ENCODE measurements around the gene PARD3. TPM values are rescaled to one million over a fixed set of nuclear protein-coding genes. Genes with fewer than 3 reads are reported as not detected.
"Not testable (repeated sequence)": the region's sequence is repeated elsewhere in the genome, so short reads cannot be mapped to it uniquely, and the experiment has no call there.

The PARD3 gene
- total and polyA plus RNA-seq, 2 donors from 2014 or later = 21.1 to 47.5 TPM

- TF ChIP-seq CTCF (IDR thresholded peaks at IDR 0.05; ENCODE audit: borderline replicate concordance, extremely low read depth, insufficient read depth) = no peak
- intact Hi-C loops (cut with DNase I) = no loop called here
- no peaks in the 10 kb centered on the region for H3K9me3 ChIP-seq (ENCODE audit: control insufficient read depth in 2 of 3, insufficient read depth in 1 of 3, low read length in 3 of 3)
- no peak overlapping the region for H3K27ac ChIP-seq (ENCODE audit: low read depth in 2 of 2, low read length in 2 of 2)
- H3K36me3 ChIP-seq (ENCODE audit: control insufficient read depth in 2 of 3, insufficient read depth in 3 of 3, low read length in 3 of 3) = no peaks in the 10 kb centered on the region
- no peaks in the 10 kb centered on the region for H3K27me3 ChIP-seq (ENCODE audit: control insufficient read depth, insufficient read depth, low read length)
- H3K4me1 ChIP-seq (ENCODE audit: control insufficient read depth in 2 of 3, insufficient read depth in 2 of 3, low read depth in 1 of 3, low read length in 3 of 3) = no peaks in the 10 kb centered on the region
- no peak for DNase-seq
- H3K9ac ChIP-seq (ENCODE audit: low read length in 3 of 3) = no peak overlapping the region
- no peak overlapping the region for H3K4me3 ChIP-seq (ENCODE audit: low read length in 3 of 3)
- no peak for FAIRE-seq
These were observed 370.6 kb downstream of the PARD3 start for GRCh38 chr10:34444223-34445183.

- H3K27me3 ChIP-seq (ENCODE audit: control insufficient read depth, insufficient read depth, low read length); H3K36me3 ChIP-seq (ENCODE audit: control insufficient read depth in 2 of 3, insufficient read depth in 3 of 3, low read length in 3 of 3); H3K27ac ChIP-seq (ENCODE audit: low read depth in 2 of 2, low read length in 2 of 2); H3K9me3 ChIP-seq (ENCODE audit: control insufficient read depth in 2 of 3, insufficient read depth in 1 of 3, low read length in 3 of 3); H3K4me1 ChIP-seq (ENCODE audit: control insufficient read depth in 2 of 3, insufficient read depth in 2 of 3, low read depth in 1 of 3, low read length in 3 of 3); H3K4me3 ChIP-seq (ENCODE audit: low read length in 3 of 3); intact Hi-C loops (cut with DNase I); H3K9ac ChIP-seq (ENCODE audit: low read length in 3 of 3); FAIRE-seq; DNase-seq: not testable (repeated sequence)
These were observed 375.7 kb downstream of the PARD3 start for GRCh38 chr10:34439386-34439785.

- Histone ChIP-seq H3K9ac (ENCODE audit: low read length in 3 of 3) (no peak overlapping the region), H3K27me3 (ENCODE audit: control insufficient read depth, insufficient read depth, low read length) (no peaks in the 10 kb centered on the region), H3K27ac (ENCODE audit: low read depth in 2 of 2, low read length in 2 of 2) (no peak overlapping the region), H3K4me3 (ENCODE audit: low read length in 3 of 3) (no peak overlapping the region), H3K9me3 (ENCODE audit: control insufficient read depth in 2 of 3, insufficient read depth in 1 of 3, low read length in 3 of 3) (no peaks in the 10 kb centered on the region), H3K4me1 (ENCODE audit: control insufficient read depth in 2 of 3, insufficient read depth in 2 of 3, low read depth in 1 of 3, low read length in 3 of 3) (peaks cover 0 to 9% (median 0%) of the 10 kb centered on the region in 3 donors), H3K36me3 (ENCODE audit: control insufficient read depth in 2 of 3, insufficient read depth in 3 of 3, low read length in 3 of 3) (no peaks in the 10 kb centered on the region)
- DNase-seq (no peak), FAIRE-seq (no peak)
- TF ChIP-seq CTCF (IDR thresholded peaks at IDR 0.05; ENCODE audit: borderline replicate concordance, extremely low read depth, insufficient read depth) = no peak
- intact Hi-C loops (cut with DNase I) = no loop called here
These were observed 376.4 kb downstream of the PARD3 start for GRCh38 chr10:34438741-34439140.

- no peak overlapping the region for H3K4me3 ChIP-seq (ENCODE audit: low read length in 3 of 3)
- peaks cover 0 to 9% (median 0%) of the 10 kb centered on the region in 3 donors for H3K4me1 ChIP-seq (ENCODE audit: control insufficient read depth in 2 of 3, insufficient read depth in 2 of 3, low read depth in 1 of 3, low read length in 3 of 3)
- no peak for TF ChIP-seq CTCF (IDR thresholded peaks at IDR 0.05; ENCODE audit: borderline replicate concordance, extremely low read depth, insufficient read depth)
- H3K27ac ChIP-seq (ENCODE audit: low read depth in 2 of 2, low read length in 2 of 2) = no peak overlapping the region
- no peak for DNase-seq
- intact Hi-C loops (cut with DNase I) = no loop called here
- H3K27me3 ChIP-seq (ENCODE audit: control insufficient read depth, insufficient read depth, low read length) = no peaks in the 10 kb centered on the region
- FAIRE-seq = no peak
- H3K36me3 ChIP-seq (ENCODE audit: control insufficient read depth in 2 of 3, insufficient read depth in 3 of 3, low read length in 3 of 3) = no peaks in the 10 kb centered on the region
- H3K9ac ChIP-seq (ENCODE audit: low read length in 3 of 3) = no peak overlapping the region
- no peaks in the 10 kb centered on the region for H3K9me3 ChIP-seq (ENCODE audit: control insufficient read depth in 2 of 3, insufficient read depth in 1 of 3, low read length in 3 of 3)
These were observed 377.2 kb downstream of the PARD3 start for GRCh38 chr10:34437906-34438305.

Measured in kidney (tissue), 14 donors.